HG02840 (cell line): ENCODE measurements around the gene SCGB1A1.
"Not testable (repeated sequence)": the region's sequence is repeated elsewhere in the genome, so short reads cannot be mapped to it uniquely, and the experiment has no call there.

Experiments
- ATAC-seq: cut with Tn5 transposase; IDR thresholded peaks from one replicate; pipeline ENCODE4 v1.9.1; 2021; ENCODE audit warnings: mild to moderate bottlenecking, moderate library complexity, moderate number of reproducible peaks; ENCODE audit not compliant: unreplicated experiment, low FRiP score

SCGB1A1 gene, protein sequence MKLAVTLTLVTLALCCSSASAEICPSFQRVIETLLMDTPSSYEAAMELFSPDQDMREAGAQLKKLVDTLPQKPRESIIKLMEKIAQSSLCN

DNA sequence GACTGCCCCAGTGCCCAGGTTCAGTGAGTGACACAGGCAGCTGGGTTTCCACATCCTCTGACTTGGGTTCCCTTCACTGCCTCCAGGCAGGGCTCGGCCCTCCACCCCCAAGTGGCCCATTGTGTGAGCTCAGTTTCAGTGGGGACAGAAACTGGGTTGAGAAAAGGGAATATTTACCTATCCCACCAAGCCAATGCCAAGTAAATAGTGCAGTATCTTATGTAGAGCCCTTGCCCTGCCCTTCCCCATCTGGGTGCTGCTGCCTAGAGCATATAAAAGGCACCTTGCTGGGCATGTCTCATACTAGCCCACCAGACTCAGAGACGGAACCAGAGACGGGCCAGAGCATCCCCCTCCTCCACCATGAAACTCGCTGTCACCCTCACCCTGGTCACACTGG is at the start of gene SCGB1A1:
Gene SCGB1A1 (plus strand): TSS at position 301 of the 400 bp plus-strand sequence. CDS start 63 bp downstream, at position 364.
- ATAC-seq = no peak

DNA sequence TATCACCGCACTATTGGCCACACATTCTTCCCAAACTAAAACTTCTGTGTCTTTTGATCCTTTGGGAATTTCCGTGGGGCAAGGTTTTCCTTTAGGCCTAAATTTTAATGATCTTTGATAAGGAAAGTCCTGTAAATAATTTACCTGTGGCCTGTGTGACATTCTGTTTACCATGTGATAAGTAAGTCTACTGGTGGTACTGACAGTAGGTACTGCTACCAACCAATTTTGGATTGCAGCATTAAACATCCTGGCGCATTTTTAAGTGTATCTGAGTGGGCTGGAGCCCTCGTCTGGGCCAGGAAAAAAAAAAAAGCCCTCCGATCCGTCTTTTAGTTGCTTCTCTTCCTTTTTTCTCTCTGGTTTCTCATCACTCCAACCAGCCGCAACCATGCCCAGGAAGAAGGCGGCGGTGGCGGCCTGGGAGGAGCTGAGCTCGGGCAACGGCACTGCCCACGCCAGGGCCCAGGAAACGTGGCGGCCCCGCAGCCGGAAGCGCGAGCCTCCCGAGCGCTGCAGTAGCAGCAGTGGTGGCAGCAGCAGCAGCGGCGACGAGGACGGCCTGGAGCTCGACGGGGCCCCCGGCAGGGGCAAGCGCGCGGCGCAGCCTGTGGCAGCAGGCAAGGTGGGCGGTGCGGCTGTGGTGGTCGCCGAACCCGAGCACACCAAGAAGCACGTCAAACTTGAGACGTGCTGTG is 47.9 kb upstream of the SCGB1A1 start:
- ATAC-seq = no peak

GRCh38 chr11:62372871-62373270 is 46.0 kb upstream of the SCGB1A1 start:
- ATAC-seq = no peak

DNA sequence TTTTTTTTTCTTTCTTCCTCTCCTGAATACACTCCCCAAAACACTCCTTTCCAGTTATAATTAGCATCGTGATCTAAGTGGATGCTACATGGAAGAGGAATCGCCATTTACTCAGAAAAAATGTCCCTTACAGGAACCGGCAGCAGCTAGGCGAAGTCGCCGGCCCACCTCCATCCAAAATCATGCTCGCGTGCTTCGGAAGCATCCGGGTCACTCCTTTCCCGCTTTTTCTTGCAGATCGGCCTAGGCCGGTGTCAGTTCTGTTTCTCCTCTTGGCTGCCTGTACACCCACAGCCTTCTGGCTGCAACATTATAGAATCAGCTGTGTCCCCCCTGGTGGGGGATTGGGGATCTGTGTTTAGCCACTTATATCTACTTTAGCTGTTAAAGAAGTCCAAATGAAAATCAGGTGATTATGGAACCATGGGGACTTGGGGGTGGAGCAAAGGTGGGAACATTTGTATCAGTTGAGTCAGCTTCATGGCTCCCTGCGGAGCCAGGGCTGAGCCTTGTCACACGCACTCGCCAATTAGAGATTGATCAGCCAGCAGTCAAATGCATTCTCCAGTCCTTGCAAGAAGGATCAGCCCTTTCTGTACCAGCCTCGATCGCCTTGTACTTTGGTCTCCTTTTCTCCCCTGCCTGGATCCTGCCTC is 45.2 kb upstream of the SCGB1A1 start:
- ATAC-seq = no peak

GRCh38 chr11:62374801-62375200 is 44.0 kb upstream of the SCGB1A1 start:
- ATAC-seq = no peak

DNA sequence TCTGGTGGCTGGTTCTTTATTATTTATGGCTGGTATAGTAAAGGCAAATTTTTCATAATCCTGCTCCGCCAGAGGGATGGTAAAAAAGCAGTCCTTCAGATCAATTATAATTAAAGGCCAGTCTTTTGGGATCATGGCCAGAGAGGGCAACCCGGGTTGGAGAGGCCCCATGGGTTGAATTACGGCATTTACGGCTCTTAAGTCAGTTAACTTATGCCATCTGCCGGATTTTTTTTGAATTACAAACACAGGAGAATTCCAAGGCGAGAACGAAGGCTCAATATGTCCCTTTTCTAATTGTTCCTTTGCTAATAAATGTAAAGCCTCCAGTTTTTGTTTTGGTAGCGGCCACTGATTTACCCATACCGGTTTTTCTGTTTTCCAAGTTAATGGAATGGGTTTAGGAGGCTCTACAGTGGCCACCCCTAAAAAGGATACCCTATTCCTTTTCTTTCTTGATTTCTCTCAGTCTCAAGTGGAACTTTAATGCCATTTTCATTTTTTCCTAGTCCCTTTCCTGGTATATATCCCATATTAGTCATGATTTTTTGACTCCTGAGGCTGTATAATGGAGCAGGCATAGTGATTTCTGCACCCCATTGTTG is 40.3 kb upstream of the SCGB1A1 start:
- ATAC-seq = not testable (repeated sequence)

GRCh38 chr11:62379586-62379985 is 39.2 kb upstream of the SCGB1A1 start:
- ATAC-seq = not testable (repeated sequence)

- ATAC-seq = not testable (repeated sequence)
These were observed 38.0 kb upstream of the SCGB1A1 start for GRCh38 chr11:62380821-62381245.

- ATAC-seq = no peak
These were observed 35.0 kb upstream of the SCGB1A1 start for GRCh38 chr11:62383822-62384221.

GRCh38 chr11:62386083-62386482 is 32.8 kb upstream of the SCGB1A1 start:
- ATAC-seq = not testable (repeated sequence)

DNA sequence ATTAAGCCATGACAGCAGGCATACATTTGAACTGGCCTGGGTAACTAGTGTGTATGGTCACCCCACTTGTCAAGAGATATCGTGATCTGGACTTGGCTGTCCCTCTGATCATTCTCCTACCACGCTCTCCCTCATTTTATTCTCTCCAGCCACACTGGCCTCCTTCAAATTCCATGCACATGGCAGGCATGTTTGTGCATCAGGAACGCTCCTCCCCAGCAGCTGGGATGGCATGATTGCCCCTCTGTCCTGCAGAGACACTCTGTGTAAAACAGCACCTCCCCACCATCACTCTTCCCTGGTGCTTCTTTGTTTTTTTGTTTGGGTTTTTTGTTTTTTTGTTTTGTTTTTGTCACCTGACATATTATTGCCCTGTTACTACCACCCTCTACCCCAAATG is 31.5 kb upstream of the SCGB1A1 start:
- ATAC-seq = no peak

DNA sequence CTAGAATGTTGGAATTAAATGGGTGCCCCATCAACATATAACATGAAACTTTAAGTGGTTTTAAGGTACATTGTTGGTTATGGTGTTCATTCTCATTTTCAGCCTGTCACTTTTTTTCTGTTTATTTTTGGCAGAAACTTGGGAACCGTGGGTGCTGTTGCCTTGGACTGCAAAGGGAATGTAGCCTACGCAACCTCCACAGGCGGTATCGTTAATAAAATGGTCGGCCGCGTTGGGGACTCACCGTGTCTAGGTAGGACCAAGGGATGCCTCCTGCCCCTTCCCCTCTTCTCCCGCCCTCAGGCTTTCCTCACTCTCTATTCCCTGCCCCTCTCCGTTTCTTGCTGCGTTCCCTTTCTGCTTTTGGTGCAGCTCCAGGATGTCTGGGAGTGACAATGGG is 29.8 kb upstream of the SCGB1A1 start:
- ATAC-seq = no peak

GRCh38 chr11:62390237-62390636 is 28.6 kb upstream of the SCGB1A1 start:
- ATAC-seq = no peak

- no peak for ATAC-seq
These were observed 28.1 kb upstream of the SCGB1A1 start for GRCh38 chr11:62390722-62391121.

- ATAC-seq = no peak
These were observed 27.0 kb upstream of the SCGB1A1 start for GRCh38 chr11:62391642-62392425.

DNA sequence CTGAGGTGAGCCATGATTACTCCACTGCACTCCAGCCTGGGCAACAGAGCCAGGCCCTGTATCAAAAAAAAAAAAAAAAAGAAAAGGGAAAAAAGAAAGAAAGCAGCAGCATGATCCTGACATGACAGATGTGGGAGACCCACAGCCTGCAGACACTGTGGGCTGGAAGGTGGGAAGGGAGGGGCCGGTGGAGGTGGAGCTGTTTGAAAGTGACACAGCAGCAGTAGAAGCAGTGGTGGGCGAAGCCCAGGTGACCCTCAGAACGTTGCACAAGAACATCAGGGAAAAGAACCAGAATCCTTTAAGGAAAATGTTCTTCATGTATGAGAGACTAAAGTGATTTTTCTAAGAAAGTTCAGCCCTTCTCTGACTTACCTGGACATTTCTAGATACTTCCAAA is 26.3 kb upstream of the SCGB1A1 start:
- ATAC-seq = no peak

GRCh38 chr11:62393061-62393611 is 25.7 kb upstream of the SCGB1A1 start:
- ATAC-seq = no peak

GRCh38 chr11:62393735-62394134 is 25.1 kb upstream of the SCGB1A1 start:
- ATAC-seq = no peak

DNA sequence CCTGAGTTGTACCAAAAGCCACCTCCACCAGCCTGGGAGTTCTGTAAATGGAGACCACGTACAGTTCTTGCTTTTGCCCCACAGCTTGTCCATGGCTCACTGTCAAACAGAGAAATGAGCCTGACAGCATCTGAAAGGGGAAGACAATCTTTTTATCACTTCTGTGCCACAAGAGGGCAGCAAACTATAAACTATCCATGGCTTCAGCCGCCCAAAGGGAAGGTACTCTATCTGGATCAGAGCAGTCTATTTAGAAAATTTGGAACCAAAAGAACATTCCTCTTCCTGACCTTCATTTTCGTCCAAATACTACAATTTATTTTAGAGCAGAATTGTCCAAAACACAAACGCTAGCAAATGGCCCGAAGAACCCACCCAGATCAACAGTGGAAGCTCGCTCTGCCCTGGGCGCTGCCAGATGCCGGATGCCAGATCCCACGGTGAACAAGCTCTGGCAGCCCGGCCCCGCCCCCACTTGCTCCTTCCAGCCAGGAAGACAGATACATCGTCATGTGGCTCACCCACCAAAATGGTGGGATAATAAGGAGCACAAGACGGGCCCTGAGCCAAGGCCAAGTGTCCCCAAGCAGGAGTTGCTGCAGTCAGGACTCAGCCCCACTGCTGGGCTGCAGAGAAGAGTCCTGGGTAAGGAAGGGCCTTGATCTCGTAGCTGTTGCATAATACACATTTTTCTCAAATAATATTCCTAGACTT is 23.9 kb upstream of the SCGB1A1 start:
- ATAC-seq = no peak
